HepG2 (cell line): ENCODE data around the gene LZTS2. TPM values are rescaled to one million over a fixed set of nuclear protein-coding genes. Genes with fewer than 3 reads are reported as not detected.

Experiments used
- ATAC-seq: fragments of 200-7000 bp; cut with Tn5 transposase; 3 replicates; pipeline ENCODE4 v1.9.1; 2020; ENCODE audit warnings: mild to moderate bottlenecking, moderate library complexity
- BruUV-seq: library from RNA; stranded (reverse); fragments of 400-500 nt; replicated peaks from 2 replicates; lab custom pipeline; 2021; lab: Mats Ljungman, UMichigan
- CTCF ChIA-PET: fragments of 300-600 bp; formaldehyde crosslinking; extraction: SDS; loops from one replicate; lab custom pipeline; 2021; ENCODE audit warnings: low total read pairs, inconsistent platforms, low intra/inter-chr PET ratio; lab: Yijun Ruan, JAX
- POLR2A ChIA-PET: fragments of 350-600 bp; sonication (Branson Sonifier 250); formaldehyde crosslinking; loops from one replicate; lab custom pipeline; 2020; ENCODE audit warnings: antibody characterized with exemption, inconsistent platforms; lab: Yijun Ruan, JAX
- DNase-seq: peaks from one replicate; pipeline ENCODE4 v3.0.0-alpha.2; 2015; ENCODE audit warnings: low spot score
- FAIRE-seq: peaks from 3 replicates; lab custom pipeline; 2011; peaks lifted over from hg19 to GRCh38; lab: Jason Lieb, UNC
- H2AFZ ChIP-seq: one replicate; pipeline ENCODE4 v1.6.1; 2011; ENCODE audit warnings: low read length, inconsistent platforms
- H3K27ac ChIP-seq: fragments of 300-600 bp; 3 replicates; pipeline ENCODE4 v1.8.0; 2011; ENCODE audit warnings: mixed run types, mild to moderate bottlenecking, mixed read lengths, low read length, inconsistent platforms; ENCODE audit not compliant: insufficient read depth; ENCODE audit errors: extremely low read length
- H3K27me3 ChIP-seq, 2 experiments: fragments of 200-600 bp in 1 of 2; 2 replicates in 1 of 2; 3 replicates in 1 of 2; pipeline versions ENCODE4 v1.6.0 to v1.8.0; 2011; ENCODE audit warnings: low read length in 2 of 2, mild to moderate bottlenecking in 2 of 2, moderate library complexity in 2 of 2, inconsistent platforms in 1 of 2; ENCODE audit not compliant: insufficient read depth in 2 of 2, control insufficient read depth in 1 of 2
- H3K36me3 ChIP-seq, 2 experiments: fragments of 200-600 bp in 1 of 2; replicated peaks in 1 of 2; 2 replicates in 1 of 2; 3 replicates in 1 of 2; pipeline versions ENCODE4 v1.5.1 to v1.8.0; 2011; ENCODE audit warnings: low read length in 2 of 2, inconsistent platforms in 1 of 2; ENCODE audit not compliant: insufficient read depth in 2 of 2, control insufficient read depth in 1 of 2
- H3K4me1 ChIP-seq: 2 replicates; pipeline ENCODE4 v1.5.1; 2012; ENCODE audit warnings: low read length, inconsistent platforms; ENCODE audit not compliant: insufficient read depth
- H3K4me2 ChIP-seq: 2 replicates; pipeline ENCODE4 v1.6.0; 2011; ENCODE audit warnings: low read depth, low read length, inconsistent platforms
- H3K4me3 ChIP-seq, 3 experiments: fragments of 200-600 bp in 1 of 3; sonication (generic), shearing (Covaris generic) in 1 of 3; replicated peaks in 1 of 3; 2 replicates each; pipeline ENCODE4 v1.5.1; 2011 to 2016; ENCODE audit warnings: low read length in 3 of 3, inconsistent platforms in 2 of 3, low read depth in 2 of 3, mild to moderate bottlenecking in 2 of 3, control low read depth in 1 of 3, mixed read lengths in 1 of 3; ENCODE audit not compliant: insufficient read depth in 1 of 3
- H3K79me2 ChIP-seq: one replicate; pipeline ENCODE4 v1.6.1; 2011; ENCODE audit warnings: low read length, inconsistent platforms; ENCODE audit not compliant: insufficient read depth
- H3K9ac ChIP-seq: 2 replicates; pipeline ENCODE4 v1.6.0; 2011; ENCODE audit warnings: mild to moderate bottlenecking, low read depth, low read length, inconsistent platforms; ENCODE audit not compliant: insufficient read depth
- H3K9me3 ChIP-seq: 2 replicates; pipeline ENCODE4 v1.5.1; 2012; ENCODE audit warnings: mild to moderate bottlenecking, low read length
- H4K20me1 ChIP-seq: 2 replicates; pipeline ENCODE4 v1.6.0; 2011; ENCODE audit warnings: inconsistent platforms, mild to moderate bottlenecking, low read length, moderate library complexity; ENCODE audit not compliant: insufficient read depth
- ARNT2 ChIP-seq: sonication (generic); formaldehyde crosslinking; IDR thresholded peaks from 2 replicates; pipeline ENCODE4 v1.8.0; 2022; ENCODE audit warnings: mild to moderate bottlenecking, low read depth, missing genetic modification reagents, moderate library complexity
- CSRNP1 ChIP-seq: sonication (generic); formaldehyde crosslinking; IDR thresholded peaks from 2 replicates; pipeline ENCODE4 v1.8.1; 2023; ENCODE audit warnings: mild to moderate bottlenecking, missing genetic modification reagents
- MAFF ChIP-seq: IDR thresholded peaks from 2 replicates; pipeline ENCODE4 v1.6.1; 2011; ENCODE audit warnings: low read depth, low read length, improper control_type of control experiment
- RBFOX2 ChIP-seq: fragments of 200-400 bp; formaldehyde crosslinking; IDR thresholded peaks from 2 replicates; pipeline ENCODE4 v1.6.1; 2017; ENCODE audit warnings: low read depth, mild to moderate bottlenecking, low read length
- TFDP1 ChIP-seq: IDR thresholded peaks from 2 replicates; pipeline ENCODE4 v1.6.1; 2016; ENCODE audit warnings: missing compliant biosample characterization, missing genetic modification reagents, borderline replicate concordance
- ZFX ChIP-seq: sonication (generic); formaldehyde crosslinking; IDR thresholded peaks from 2 replicates; pipeline ENCODE4 v1.4.0; 2020; ENCODE audit warnings: mild to moderate bottlenecking, low read depth, missing genetic modification reagents, moderate library complexity
- ZNF644 ChIP-seq: IDR thresholded peaks from 2 replicates; pipeline ENCODE4 v1.6.1; 2016; ENCODE audit warnings: low read depth
- ZNF724P ChIP-seq: sonication (generic); formaldehyde crosslinking; IDR thresholded peaks from 2 replicates; pipeline ENCODE4 v1.8.0; 2022; ENCODE audit warnings: missing genetic modification reagents, borderline replicate concordance
- ZNF777 ChIP-seq: sonication (generic); formaldehyde crosslinking; IDR thresholded peaks from 2 replicates; pipeline ENCODE4 v1.4.0; 2020; ENCODE audit warnings: missing genetic modification reagents
- WGBS: methylation state at CpG from one replicate; pipeline ENCODE4 v1.1.6; 2017; ENCODE audit warnings: low lambda C conversion rate; 5-methylcytosine and 5-hydroxymethylcytosine counted together
- in situ Hi-C: cut with HindIII; loops from 2 replicates; pipeline ENCODE4 v1.10.0; 2017; ENCODE audit warnings: low pct_unique_long_range_greater_than_20kb; ENCODE audit not compliant: extremely low pct_ligation_motif_present
- intact Hi-C: fragments of 100-400 bp; cut with micrococcal nuclease; formaldehyde crosslinking; loops from one replicate; pipeline ENCODE4 v1.10.0; 2022; ENCODE audit not compliant: unreplicated experiment
- polyA plus RNA-seq, 8 experiments: library from polyadenylated mRNA; depleted of rRNA in 3 of 8; stranded (reverse) in 7 of 8; unstranded in 1 of 8; fragments of >200 nt; fragmentation: Illumina TruSeq in 4 of 8; extraction: Trizol in 4 of 8; gene quantifications; 2 replicates each; pipeline versions ENCODE4 v1.2.1 to v1.2.3, GENCODE V29; 2011 to 2016; ENCODE audit warnings: low read depth in 4 of 8, missing spikeins in 1 of 8, mixed read lengths in 1 of 8; ENCODE audit not compliant: insufficient read depth in 1 of 8
- total RNA-seq, 5 experiments: library from RNA; depleted of rRNA; stranded (reverse); fragments of >200 nt; fragmentation: Illumina TruSeq; extraction: Trizol; gene quantifications; 2 replicates each; pipeline ENCODE4 v1.2.3, GENCODE V29; 2016; ENCODE audit warnings: low read depth in 1 of 5
- TF ChIP-seq, protein P1 (sequence below): sonication (generic); formaldehyde crosslinking; IDR thresholded peaks from 2 replicates; pipeline ENCODE4 v1.4.0; 2020; ENCODE audit warnings: missing genetic modification reagents, borderline replicate concordance
- TF ChIP-seq, protein P2 (sequence below): sonication (generic); formaldehyde crosslinking; IDR thresholded peaks from 2 replicates; pipeline ENCODE4 v1.4.0; 2020; ENCODE audit warnings: missing genetic modification reagents, borderline replicate concordance

The LZTS2 gene
- total and polyA plus RNA-seq, 2 of the 13 experiments (the other 11 are each of a cell fraction or from before 2014, with no cell fraction given): 43.6 to 65.6 TPM

GRCh38 chr10:100987685-100988049 is 11.9 kb upstream of the LZTS2 start (continued):
- TF ChIP-seq, protein P1, sequence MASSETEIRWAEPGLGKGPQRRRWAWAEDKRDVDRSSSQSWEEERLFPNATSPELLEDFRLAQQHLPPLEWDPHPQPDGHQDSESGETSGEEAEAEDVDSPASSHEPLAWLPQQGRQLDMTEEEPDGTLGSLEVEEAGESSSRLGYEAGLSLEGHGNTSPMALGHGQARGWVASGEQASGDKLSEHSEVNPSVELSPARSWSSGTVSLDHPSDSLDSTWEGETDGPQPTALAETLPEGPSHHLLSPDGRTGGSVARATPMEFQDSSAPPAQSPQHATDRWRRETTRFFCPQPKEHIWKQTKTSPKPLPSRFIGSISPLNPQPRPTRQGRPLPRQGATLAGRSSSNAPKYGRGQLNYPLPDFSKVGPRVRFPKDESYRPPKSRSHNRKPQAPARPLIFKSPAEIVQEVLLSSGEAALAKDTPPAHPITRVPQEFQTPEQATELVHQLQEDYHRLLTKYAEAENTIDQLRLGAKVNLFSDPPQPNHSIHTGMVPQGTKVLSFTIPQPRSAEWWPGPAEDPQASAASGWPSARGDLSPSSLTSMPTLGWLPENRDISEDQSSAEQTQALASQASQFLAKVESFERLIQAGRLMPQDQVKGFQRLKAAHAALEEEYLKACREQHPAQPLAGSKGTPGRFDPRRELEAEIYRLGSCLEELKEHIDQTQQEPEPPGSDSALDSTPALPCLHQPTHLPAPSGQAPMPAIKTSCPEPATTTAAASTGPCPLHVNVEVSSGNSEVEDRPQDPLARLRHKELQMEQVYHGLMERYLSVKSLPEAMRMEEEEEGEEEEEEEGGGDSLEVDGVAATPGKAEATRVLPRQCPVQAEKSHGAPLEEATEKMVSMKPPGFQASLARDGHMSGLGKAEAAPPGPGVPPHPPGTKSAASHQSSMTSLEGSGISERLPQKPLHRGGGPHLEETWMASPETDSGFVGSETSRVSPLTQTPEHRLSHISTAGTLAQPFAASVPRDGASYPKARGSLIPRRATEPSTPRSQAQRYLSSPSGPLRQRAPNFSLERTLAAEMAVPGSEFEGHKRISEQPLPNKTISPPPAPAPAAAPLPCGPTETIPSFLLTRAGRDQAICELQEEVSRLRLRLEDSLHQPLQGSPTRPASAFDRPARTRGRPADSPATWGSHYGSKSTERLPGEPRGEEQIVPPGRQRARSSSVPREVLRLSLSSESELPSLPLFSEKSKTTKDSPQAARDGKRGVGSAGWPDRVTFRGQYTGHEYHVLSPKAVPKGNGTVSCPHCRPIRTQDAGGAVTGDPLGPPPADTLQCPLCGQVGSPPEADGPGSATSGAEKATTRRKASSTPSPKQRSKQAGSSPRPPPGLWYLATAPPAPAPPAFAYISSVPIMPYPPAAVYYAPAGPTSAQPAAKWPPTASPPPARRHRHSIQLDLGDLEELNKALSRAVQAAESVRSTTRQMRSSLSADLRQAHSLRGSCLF: no peak
- TF ChIP-seq ARNT2 (CRISPR knock-in tag): no peak
- TF ChIP-seq, all 625 proteins: peak for 10

GRCh38 chr10:100988166-100988565 is 11.4 kb upstream of the LZTS2 start:
- Histone ChIP-seq H3K9me3 (no peaks in the 10 kb centered on the region), H4K20me1 (no peaks in the 10 kb centered on the region), H2AFZ (no peak overlapping the region), H3K79me2 (peaks cover 50% of the 10 kb centered on the region), H3K27ac (peak overlapping the region; percentile 83), H3K4me1 (peaks cover 53% of the 10 kb centered on the region), H3K4me3 (peak overlapping the region; percentile 77 to 96 (median 91)), H3K27me3 (no peaks in the 10 kb centered on the region; a peak in 1 of 5 replicates), H3K36me3 (peaks cover 14 to 50% of the 10 kb centered on the region in 2 experiments), H3K9ac (peak overlapping the region; percentile 83), H3K4me2 (peak overlapping the region; percentile 97)
- POLR2A ChIA-PET: interaction anchor here (5.1 to 23.0 kb wide), 2 partner anchors 10 to 19 kb away, joined by 54 to 277 read pairs; partner anchors contain the start of genes LZTS2 and SEMA4G
- BruUV-seq: no TSS peak
- DNase-seq (no peak), ATAC-seq (no peak), FAIRE-seq (no peak)
- TF ChIP-seq, protein P2, sequence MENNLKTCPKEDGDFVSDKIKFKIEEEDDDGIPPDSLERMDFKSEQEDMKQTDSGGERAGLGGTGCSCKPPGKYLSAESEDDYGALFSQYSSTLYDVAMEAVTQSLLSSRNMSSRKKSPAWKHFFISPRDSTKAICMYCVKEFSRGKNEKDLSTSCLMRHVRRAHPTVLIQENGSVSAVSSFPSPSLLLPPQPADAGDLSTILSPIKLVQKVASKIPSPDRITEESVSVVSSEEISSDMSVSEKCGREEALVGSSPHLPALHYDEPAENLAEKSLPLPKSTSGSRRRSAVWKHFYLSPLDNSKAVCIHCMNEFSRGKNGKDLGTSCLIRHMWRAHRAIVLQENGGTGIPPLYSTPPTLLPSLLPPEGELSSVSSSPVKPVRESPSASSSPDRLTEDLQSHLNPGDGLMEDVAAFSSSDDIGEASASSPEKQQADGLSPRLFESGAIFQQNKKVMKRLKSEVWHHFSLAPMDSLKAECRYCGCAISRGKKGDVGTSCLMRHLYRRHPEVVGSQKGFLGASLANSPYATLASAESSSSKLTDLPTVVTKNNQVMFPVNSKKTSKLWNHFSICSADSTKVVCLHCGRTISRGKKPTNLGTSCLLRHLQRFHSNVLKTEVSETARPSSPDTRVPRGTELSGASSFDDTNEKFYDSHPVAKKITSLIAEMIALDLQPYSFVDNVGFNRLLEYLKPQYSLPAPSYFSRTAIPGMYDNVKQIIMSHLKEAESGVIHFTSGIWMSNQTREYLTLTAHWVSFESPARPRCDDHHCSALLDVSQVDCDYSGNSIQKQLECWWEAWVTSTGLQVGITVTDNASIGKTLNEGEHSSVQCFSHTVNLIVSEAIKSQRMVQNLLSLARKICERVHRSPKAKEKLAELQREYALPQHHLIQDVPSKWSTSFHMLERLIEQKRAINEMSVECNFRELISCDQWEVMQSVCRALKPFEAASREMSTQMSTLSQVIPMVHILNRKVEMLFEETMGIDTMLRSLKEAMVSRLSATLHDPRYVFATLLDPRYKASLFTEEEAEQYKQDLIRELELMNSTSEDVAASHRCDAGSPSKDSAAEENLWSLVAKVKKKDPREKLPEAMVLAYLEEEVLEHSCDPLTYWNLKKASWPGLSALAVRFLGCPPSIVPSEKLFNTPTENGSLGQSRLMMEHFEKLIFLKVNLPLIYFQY (CRISPR knock-in tag): no peak
- TF ChIP-seq ZFX (CRISPR knock-in tag) (no peak), RBFOX2 (no peak), MAFF (no peak), CSRNP1 (CRISPR knock-in tag) (no peak), TFDP1 (CRISPR knock-in tag) (no peak), ZNF724P (CRISPR knock-in tag) (no peak), ZNF644 (no peak), ZNF777 (CRISPR knock-in tag) (no peak)
- intact Hi-C loops (no loop called here), in situ Hi-C loops (no loop called here)
- WGBS: 37% methylated on average over 3 of the region's 10 CpGs
- CTCF ChIA-PET: interaction anchor here (0.8 kb wide), 1 partner anchor 17 kb away, joined by 3 read pairs; no protein-coding TSS in a partner anchor
